Uterus (tissue), 4 donors: Measurements from ENCODE around the gene USP22. TPM values are rescaled to one million over a fixed set of nuclear protein-coding genes. Genes with fewer than 3 reads are reported as not detected.
"Not testable (repeated sequence)": the region's sequence is repeated elsewhere in the genome, so short reads cannot be mapped to it uniquely, and the experiment has no call there.

Source experiments
- DNase-seq, 2 donors: peaks; one replicate each; pipeline ENCODE4 v3.0.0-alpha.2; 2019 to 2020
- H3K27ac ChIP-seq, 2 donors: fragments of 200-600 bp; sonication (generic); 1 replicate in 1 of 2; 2 replicates in 1 of 2; pipeline ENCODE4 v1.5.1; 2016 to 2018
- H3K27me3 ChIP-seq, 2 donors: fragments of 200-600 bp; sonication (generic); one replicate each; pipeline ENCODE4 v1.5.1; 2018 to 2019; ENCODE audit warnings: control low read depth in 1 of 2
- H3K36me3 ChIP-seq, 2 donors: fragments of 200-600 bp; sonication (generic); one replicate each; pipeline ENCODE4 v1.5.1; 2019; ENCODE audit warnings: control low read depth in 1 of 2
- H3K4me1 ChIP-seq, 2 donors: fragments of 200-600 bp; sonication (generic); one replicate each; pipeline ENCODE4 v1.5.1; 2018 to 2019; ENCODE audit warnings: control low read depth in 1 of 2
- H3K4me3 ChIP-seq, 2 donors: fragments of 200-600 bp; sonication (generic); 1 replicate in 1 of 2; 2 replicates in 1 of 2; pipeline ENCODE4 v1.5.1; 2018 to 2019; ENCODE audit warnings: mild to moderate bottlenecking in 1 of 2
- H3K9me3 ChIP-seq, 2 donors: fragments of 200-600 bp; sonication (generic); one replicate each; pipeline ENCODE4 v1.5.1; 2019; ENCODE audit warnings: control low read depth in 1 of 2
- CTCF ChIP-seq, 4 experiments: fragments of 200-600 bp in 2 of 4; fragments of 450-650 bp in 2 of 4; sonication (generic) in 2 of 4; IDR thresholded peaks; one replicate each; pipeline ENCODE4 v1.5.1; 2016 to 2019; ENCODE audit warnings: antibody characterized with exemption in 4 of 4, mild to moderate bottlenecking in 2 of 4, moderate library complexity in 1 of 4
- POLR2A ChIP-seq, 2 donors: fragments of 450-650 bp; IDR thresholded peaks; one replicate each; pipeline ENCODE4 v1.6.1; 2016; ENCODE audit warnings: antibody characterized with exemption in 2 of 2, mild to moderate bottlenecking in 1 of 2, moderate library complexity in 1 of 2
- intact Hi-C: fragments of 100-400 bp; cut with DNase I; formaldehyde crosslinking; loops from one replicate; pipeline ENCODE4 v1.15.1; 2023; ENCODE audit warnings: low total_unique reads
- total RNA-seq, 4 donors: library from RNA; depleted of rRNA in 3 of 4; stranded (reverse); fragments of >200 nt in 3 of 4; gene quantifications; one replicate each; pipeline versions ENCODE4 v1.1.0 to v1.2.4, GENCODE V29; 2014 to 2023
- donor health status: DM: yes; HTN: yes; CAD: no.

Gene USP22
- total RNA-seq, 4 donors from 2014 or later: 110 to 299 (median 189) TPM

DNA sequence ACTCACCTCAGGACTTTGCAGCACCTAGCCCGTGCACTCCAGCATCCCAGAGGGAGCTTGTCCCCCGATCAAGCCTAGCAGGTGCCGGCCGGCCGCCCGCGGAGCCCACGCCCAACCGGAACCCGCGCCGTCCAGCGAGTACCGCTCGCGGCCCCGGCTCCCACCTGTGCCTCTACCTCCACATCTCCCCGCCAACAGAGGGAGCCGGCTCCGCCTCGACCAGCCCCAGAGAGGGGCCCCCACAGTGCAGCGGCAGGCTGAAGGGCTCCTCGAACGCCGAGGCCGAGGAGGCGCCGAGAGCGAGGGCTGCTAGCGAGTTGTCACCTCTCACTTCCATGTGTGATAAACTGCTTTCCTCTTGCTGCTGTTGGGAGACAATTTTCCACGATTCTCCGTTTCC lies 42.9 kb upstream of the USP22 start:
- intact Hi-C loops: no loop called here
- no peaks in the 10 kb centered on the region for H3K36me3 ChIP-seq
- H3K4me1 ChIP-seq: no peaks in the 10 kb centered on the region
- no peak for DNase-seq
- no peaks in the 10 kb centered on the region for H3K27me3 ChIP-seq
- H3K27ac ChIP-seq: no peak overlapping the region
- no peaks in the 10 kb centered on the region for H3K9me3 ChIP-seq
- no peak overlapping the region for H3K4me3 ChIP-seq
- TF ChIP-seq CTCF (IDR thresholded peaks at IDR 0.05) (no peak), POLR2A (IDR thresholded peaks at IDR 0.05) (no peak)

GRCh38 chr17:21085280-21085679 lies 42.5 kb upstream of the USP22 start:
- H3K9me3 ChIP-seq, H3K4me1 ChIP-seq, H3K36me3 ChIP-seq, H3K4me3 ChIP-seq, H3K27ac ChIP-seq, DNase-seq, H3K27me3 ChIP-seq, intact Hi-C loops: not testable (repeated sequence)

- intact Hi-C loops: no loop called here
Observed at GRCh38 chr17:21082001-21082436, 39.2 kb upstream of the USP22 start.

DNA sequence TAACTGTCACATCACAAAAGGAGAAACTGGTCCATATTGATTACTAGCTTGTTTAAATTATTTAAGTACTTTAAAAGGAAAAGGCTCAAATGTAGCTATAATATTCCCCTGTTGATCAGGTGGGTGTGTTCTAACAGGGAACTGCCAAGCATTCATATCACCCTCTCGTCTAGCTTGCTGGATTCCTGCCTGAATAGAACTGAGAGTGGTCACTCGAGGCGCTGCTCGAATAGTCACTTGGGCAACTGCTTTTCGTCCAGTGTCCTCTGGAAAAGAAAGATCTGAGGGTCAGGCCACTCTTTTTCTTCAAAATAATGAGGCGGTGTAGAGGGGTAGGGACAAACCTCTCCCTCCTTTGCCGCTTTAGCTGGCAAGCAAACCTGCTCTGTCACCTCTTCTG lies 36.4 kb upstream of the USP22 start:
- TF ChIP-seq CTCF (IDR thresholded peaks at IDR 0.05): no peak
- no peak for TF ChIP-seq POLR2A (IDR thresholded peaks at IDR 0.05)
- no peaks in the 10 kb centered on the region for H3K9me3 ChIP-seq
- intact Hi-C loops: no loop called here
- no peak for DNase-seq
- H3K27me3 ChIP-seq: no peaks in the 10 kb centered on the region
- no peak overlapping the region for H3K4me3 ChIP-seq
- H3K36me3 ChIP-seq: no peaks in the 10 kb centered on the region
- no peaks in the 10 kb centered on the region for H3K4me1 ChIP-seq
- no peak overlapping the region for H3K27ac ChIP-seq

More at GRCh38 chr17:21082001-21082436, 39.2 kb upstream of the USP22 start:
- H3K36me3 ChIP-seq: no peaks in the 10 kb centered on the region
- H3K27ac ChIP-seq: no peak overlapping the region
- H3K4me1 ChIP-seq: no peaks in the 10 kb centered on the region
- TF ChIP-seq POLR2A (IDR thresholded peaks at IDR 0.05) (no peak), CTCF (IDR thresholded peaks at IDR 0.05) (no peak)
- H3K27me3 ChIP-seq: no peaks in the 10 kb centered on the region
- no peak overlapping the region for H3K4me3 ChIP-seq
- no peaks in the 10 kb centered on the region for H3K9me3 ChIP-seq
- DNase-seq: no peak

GRCh38 chr17:21078016-21078780 lies 35.4 kb upstream of the USP22 start:
- no peaks in the 10 kb centered on the region for H3K4me1 ChIP-seq
- TF ChIP-seq POLR2A (IDR thresholded peaks at IDR 0.05) (no peak), CTCF (IDR thresholded peaks at IDR 0.05) (no peak)
- intact Hi-C loops: no loop called here
- peak overlapping the region in 1 of 2 donors; percentile 49 for H3K27ac ChIP-seq
- H3K36me3 ChIP-seq: no peaks in the 10 kb centered on the region
- no peak overlapping the region for H3K4me3 ChIP-seq
- no peaks in the 10 kb centered on the region for H3K9me3 ChIP-seq
- H3K27me3 ChIP-seq: no peaks in the 10 kb centered on the region
- DNase-seq: peak in 1 of 2 donors; percentile 24
